Sigmoid colon (tissue), 7 donors: ENCODE measurements around the gene TBCB. TPM values are rescaled to one million over a fixed set of nuclear protein-coding genes. Genes with fewer than 3 reads are reported as not detected.

Source experiments
- DNase-seq: peaks from one replicate; pipeline ENCODE4 v3.0.0-alpha.2; 2019
- H3K27ac ChIP-seq, 4 donors: fragments of 200-600 bp; sonication (generic); one replicate each; pipeline ENCODE4 v1.5.1; 2016 to 2019; ENCODE audit warnings: mild to moderate bottlenecking in 1 of 4
- H3K27me3 ChIP-seq, 3 donors: fragments of 200-600 bp; sonication (generic); one replicate each; pipeline ENCODE4 v1.5.1; 2019; ENCODE audit warnings: mild to moderate bottlenecking in 1 of 3
- H3K36me3 ChIP-seq, 4 donors: fragments of 200-600 bp; sonication (generic); one replicate each; pipeline ENCODE4 v1.5.1; 2016 to 2019
- H3K4me1 ChIP-seq, 4 donors: fragments of 200-600 bp; sonication (generic); one replicate each; pipeline ENCODE4 v1.5.1; 2017 to 2019
- H3K4me3 ChIP-seq, 4 donors: fragments of 200-600 bp; sonication (generic); one replicate each; pipeline ENCODE4 v1.5.1; 2017 to 2019; ENCODE audit warnings: mild to moderate bottlenecking in 2 of 4, moderate library complexity in 1 of 4
- H3K9me3 ChIP-seq, 4 donors: fragments of 200-600 bp in 3 of 4; sonication (generic) in 3 of 4; one replicate each; pipeline versions ENCODE4 v1.5.1 to v1.6.1; 2013 to 2019
- EP300 ChIP-seq, 4 donors: sonication (generic); formaldehyde crosslinking; IDR thresholded peaks; one replicate each; pipeline ENCODE4 v1.6.1; 2017; ENCODE audit warnings: antibody characterized with exemption in 4 of 4
- POLR2A ChIP-seq, 2 donors: fragments of 450-650 bp; IDR thresholded peaks; one replicate each; pipeline ENCODE4 v1.6.1; 2016; ENCODE audit warnings: antibody characterized with exemption in 2 of 2, mild to moderate bottlenecking in 2 of 2, moderate library complexity in 2 of 2
- POLR2AphosphoS5 ChIP-seq, 4 donors: sonication (generic); formaldehyde crosslinking; IDR thresholded peaks; one replicate each; pipeline ENCODE4 v1.6.1; 2017; ENCODE audit warnings: antibody characterized with exemption in 4 of 4
- whole genome bisulfite sequencing, 2 donors: extraction: QIAGEN DNeasy Blood & Tissue Kit; methylation state at CpG; one replicate each; pipeline ENCODE4 v1.1.7; 2013; 5-methylcytosine and 5-hydroxymethylcytosine counted together
- intact Hi-C: fragments of 100-400 bp; cut with DNase I; formaldehyde crosslinking; loops from one replicate; pipeline ENCODE4 v1.15.1; 2023
- polyA plus RNA-seq, 3 donors: library from polyadenylated mRNA; stranded (reverse); fragments of 200-250 nt; gene quantifications; one replicate each; pipeline ENCODE4 v1.2.3, GENCODE V29; 2013
- total RNA-seq, 4 donors: library from RNA; depleted of rRNA; stranded (reverse); fragments of >200 nt; gene quantifications; one replicate each; pipeline ENCODE4 v1.1.0, GENCODE V29; 2016
- TF ChIP-seq, protein P1 (sequence below), 4 experiments: fragments of 450-650 bp in 3 of 4; fragments of 200-600 bp in 1 of 4; IDR thresholded peaks; one replicate each; pipeline ENCODE4 v1.5.1; 2016 to 2019; ENCODE audit warnings: antibody characterized with exemption in 4 of 4, mild to moderate bottlenecking in 3 of 4, moderate library complexity in 2 of 4
- donor health status: healthy with polysubstance abuse.
- donor health status: Bipolar disorder and iron deficiency.
- donor health status: healthy.

TBCB gene
- total and polyA plus RNA-seq, 7 donors, result 109 to 162 (median 133) TPM

DNA sequence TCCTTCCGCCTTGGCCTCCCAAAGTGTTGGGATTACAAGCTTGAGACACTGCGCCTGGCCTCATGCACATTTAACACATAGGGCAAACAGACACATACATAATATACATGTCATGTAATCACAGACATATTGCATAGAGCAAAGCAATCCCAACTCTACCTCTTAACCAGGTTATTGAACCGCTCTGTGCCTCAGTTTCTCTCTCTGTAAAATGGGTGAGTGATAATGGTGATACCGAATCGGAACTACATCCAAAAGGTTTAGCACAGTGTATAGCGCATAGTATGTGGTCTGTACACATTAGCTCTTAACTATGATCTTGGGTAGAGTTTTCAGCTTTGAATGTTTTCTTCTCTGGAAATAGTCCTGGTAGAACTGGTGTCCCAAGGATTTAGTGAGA is 29.4 kb downstream of the TBCB start:
- peaks cover 45 to 74% (median 59%) of the 10 kb centered on the region in 4 donors for H3K36me3 ChIP-seq

DNA sequence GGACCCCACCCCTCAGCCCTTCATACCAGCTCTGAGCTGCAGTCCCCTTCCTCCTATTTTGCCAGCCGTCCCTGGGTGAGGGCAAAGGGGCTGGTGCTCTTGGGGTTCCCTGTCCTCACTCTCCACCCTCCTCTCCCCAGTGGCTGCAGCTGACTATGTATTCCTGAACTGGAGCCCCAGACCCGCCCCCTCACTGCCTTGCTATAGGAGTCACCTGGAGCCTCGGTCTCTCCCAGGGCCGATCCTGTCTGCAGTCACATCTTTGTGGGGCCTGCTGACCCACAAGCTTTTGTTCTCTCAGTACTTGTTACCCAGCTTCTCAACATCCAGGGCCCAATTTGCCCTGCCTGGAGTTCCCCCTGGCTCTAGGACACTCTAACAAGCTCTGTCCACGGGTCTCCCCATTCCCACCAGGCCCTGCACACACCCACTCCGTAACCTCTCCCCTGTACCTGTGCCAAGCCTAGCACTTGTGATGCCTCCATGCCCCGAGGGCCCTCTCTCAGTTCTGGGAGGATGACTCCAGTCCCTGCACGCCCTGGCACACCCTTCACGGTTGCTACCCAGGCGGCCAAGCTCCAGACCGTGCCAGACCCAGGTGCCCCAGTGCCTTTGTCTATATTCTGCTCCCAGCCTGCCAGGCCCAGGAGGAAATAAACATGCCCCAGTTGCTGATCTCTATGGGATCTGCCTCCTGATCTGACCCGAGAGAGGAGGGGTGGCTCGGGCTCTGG is 34.6 kb downstream of the TBCB start:
- no peak for DNase-seq
- Histone ChIP-seq H3K36me3 (peaks cover 26 to 58% (median 46%) of the 10 kb centered on the region in 4 donors), H3K9me3 (no peaks in the 10 kb centered on the region), H3K27ac (peak overlapping the region; percentile 91 to 99 (median 93)), H3K4me1 (peaks cover 0 to 31% (median 20%) of the 10 kb centered on the region in 4 donors), H3K4me3 (no peak overlapping the region), H3K27me3 (no peaks in the 10 kb centered on the region)
- intact Hi-C loops, result no loop called here
- TF ChIP-seq, protein P1, sequence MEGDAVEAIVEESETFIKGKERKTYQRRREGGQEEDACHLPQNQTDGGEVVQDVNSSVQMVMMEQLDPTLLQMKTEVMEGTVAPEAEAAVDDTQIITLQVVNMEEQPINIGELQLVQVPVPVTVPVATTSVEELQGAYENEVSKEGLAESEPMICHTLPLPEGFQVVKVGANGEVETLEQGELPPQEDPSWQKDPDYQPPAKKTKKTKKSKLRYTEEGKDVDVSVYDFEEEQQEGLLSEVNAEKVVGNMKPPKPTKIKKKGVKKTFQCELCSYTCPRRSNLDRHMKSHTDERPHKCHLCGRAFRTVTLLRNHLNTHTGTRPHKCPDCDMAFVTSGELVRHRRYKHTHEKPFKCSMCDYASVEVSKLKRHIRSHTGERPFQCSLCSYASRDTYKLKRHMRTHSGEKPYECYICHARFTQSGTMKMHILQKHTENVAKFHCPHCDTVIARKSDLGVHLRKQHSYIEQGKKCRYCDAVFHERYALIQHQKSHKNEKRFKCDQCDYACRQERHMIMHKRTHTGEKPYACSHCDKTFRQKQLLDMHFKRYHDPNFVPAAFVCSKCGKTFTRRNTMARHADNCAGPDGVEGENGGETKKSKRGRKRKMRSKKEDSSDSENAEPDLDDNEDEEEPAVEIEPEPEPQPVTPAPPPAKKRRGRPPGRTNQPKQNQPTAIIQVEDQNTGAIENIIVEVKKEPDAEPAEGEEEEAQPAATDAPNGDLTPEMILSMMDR (IDR thresholded peaks at IDR 0.05), result no peak
- TF ChIP-seq POLR2A (IDR thresholded peaks at IDR 0.05) (no peak), EP300 (IDR thresholded peaks at IDR 0.05) (no peak), POLR2AphosphoS5 (IDR thresholded peaks at IDR 0.05) (no peak)
- WGBS, 2 donors, result 83 to 87% methylated on average over 13 of the region's 13 CpGs

More for the DNA sequence above, 29.4 kb downstream of the TBCB start:
- Histone ChIP-seq H3K4me1 (peaks cover 0 to 14% (median 12%) of the 10 kb centered on the region in 4 donors), H3K9me3 (no peaks in the 10 kb centered on the region), H3K27me3 (no peaks in the 10 kb centered on the region), H3K27ac (no peak overlapping the region), H3K4me3 (no peak overlapping the region)
- 97% methylated on average over 6 of the region's 6 CpGs for WGBS, 2 donors
- TF ChIP-seq POLR2AphosphoS5 (IDR thresholded peaks at IDR 0.05), result no peak
- TF ChIP-seq EP300 (IDR thresholded peaks at IDR 0.05), result no peak
- no peak for TF ChIP-seq POLR2A (IDR thresholded peaks at IDR 0.05)
- TF ChIP-seq, protein P1 (IDR thresholded peaks at IDR 0.05), result no peak
- intact Hi-C loops, result loop anchor here (5.0 kb wide), 1 partner anchor 387 kb away; the partner anchor contains the start of genes HSPB6 and PROSER3
- DNase-seq, result no peak

DNA sequence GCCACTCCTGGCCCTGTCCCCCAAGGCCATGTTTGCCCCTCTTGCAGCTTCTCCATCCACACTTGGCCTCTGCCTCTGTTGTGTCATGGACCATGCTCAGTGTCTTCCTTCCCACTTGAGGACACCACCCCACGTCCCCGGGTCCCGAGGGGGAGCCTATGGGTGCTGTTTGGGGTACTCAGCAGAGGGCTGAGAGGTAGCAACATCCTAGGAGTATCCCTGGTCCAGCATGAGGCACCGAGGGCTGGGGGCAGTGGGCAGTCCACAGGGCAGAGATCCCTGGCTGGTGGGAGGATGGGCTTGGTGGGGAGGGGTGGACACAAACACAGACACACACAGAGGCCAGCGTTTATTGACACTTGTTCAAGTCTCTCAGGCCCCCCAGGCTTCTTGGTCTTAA is 35.3 kb downstream of the TBCB start:
- 80 to 85% methylated on average over 5 of the region's 5 CpGs for WGBS, 2 donors
- H3K4me1 ChIP-seq, result peaks cover 0 to 31% (median 20%) of the 10 kb centered on the region in 4 donors
- peak overlapping the region in 2 of 4 donors; percentile 66 to 79 for H3K4me3 ChIP-seq

DNA sequence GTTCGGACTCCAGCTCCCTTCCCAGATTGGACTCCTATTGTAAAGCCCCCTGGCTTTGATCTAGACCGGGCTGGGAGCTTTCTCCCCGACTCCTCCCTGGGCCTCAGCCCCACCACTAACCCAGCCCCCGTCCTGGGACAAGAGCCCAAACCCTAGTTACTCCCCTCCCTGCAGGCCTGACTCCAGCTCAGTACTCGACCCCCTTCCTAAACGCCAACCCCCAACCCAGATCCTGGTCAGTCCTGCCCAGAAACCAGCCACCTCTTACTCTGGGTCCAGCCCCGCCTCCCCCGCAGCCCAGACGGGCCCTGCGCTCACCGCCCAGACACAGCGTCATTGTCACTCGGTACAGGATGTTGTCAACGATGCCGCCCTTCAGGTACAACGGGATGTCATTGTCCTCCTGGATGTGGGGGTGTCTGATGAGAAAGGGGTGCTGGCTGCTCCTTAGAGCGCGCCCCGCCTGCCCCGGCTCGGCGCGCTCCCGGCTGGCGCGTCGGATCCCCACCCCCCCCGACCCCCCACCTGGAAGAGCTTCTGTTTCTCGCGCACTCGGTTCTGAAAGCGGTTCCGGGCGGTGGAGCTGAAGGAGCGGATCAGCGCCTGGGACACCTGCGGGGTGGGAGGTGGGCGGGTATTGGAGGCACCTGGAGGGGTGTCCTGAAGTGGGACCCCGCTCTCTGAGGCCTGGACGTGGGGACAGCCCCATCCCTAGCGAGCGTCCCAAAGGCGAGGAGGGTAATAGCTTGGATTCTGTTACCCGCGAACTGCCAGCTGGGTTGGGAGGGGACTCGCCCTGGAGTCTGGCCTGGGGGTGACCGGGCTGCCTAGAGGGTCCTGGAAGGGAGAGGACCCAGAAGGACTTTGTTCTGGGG is 36.1 kb downstream of the TBCB start:
- Histone ChIP-seq H3K27me3 (no peaks in the 10 kb centered on the region), H3K9me3 (no peaks in the 10 kb centered on the region), H3K4me3 (peak overlapping the region; percentile 41 to 79 (median 58)), H3K27ac (peak overlapping the region; percentile 91 to 99 (median 93)), H3K4me1 (peaks cover 0 to 31% (median 20%) of the 10 kb centered on the region in 4 donors), H3K36me3 (peaks cover 11 to 43% (median 32%) of the 10 kb centered on the region in 4 donors)
- TF ChIP-seq POLR2AphosphoS5 (IDR thresholded peaks at IDR 0.05), result peak; percentile 70 to 77 (median 76)
- TF ChIP-seq, protein P1 (IDR thresholded peaks at IDR 0.05), result no peak
- TF ChIP-seq POLR2A (IDR thresholded peaks at IDR 0.05), result no peak
- 71 to 80% methylated on average over 47 of the region's 47 CpGs for WGBS, 2 donors
- intact Hi-C loops, result loop anchor here (1.0 kb wide), 1 partner anchor 11 kb away; the partner anchor contains the start of gene CAPNS1
- peak; percentile 83 for DNase-seq

More for the DNA sequence above, 35.3 kb downstream of the TBCB start:
- Histone ChIP-seq H3K27ac (peak overlapping the region; percentile 91 to 99 (median 93)), H3K36me3 (peaks cover 19 to 51% (median 40%) of the 10 kb centered on the region in 4 donors), H3K27me3 (no peaks in the 10 kb centered on the region), H3K9me3 (no peaks in the 10 kb centered on the region)
- intact Hi-C loops, result no loop called here
- no peak for TF ChIP-seq POLR2AphosphoS5 (IDR thresholded peaks at IDR 0.05)
- no peak for TF ChIP-seq EP300 (IDR thresholded peaks at IDR 0.05)
- TF ChIP-seq, protein P1 (IDR thresholded peaks at IDR 0.05), result no peak
- TF ChIP-seq POLR2A (IDR thresholded peaks at IDR 0.05), result no peak
- no peak for DNase-seq
